Heart right ventricle (tissue), 16 donors: Measurements from ENCODE around the gene CEP112. TPM values are rescaled to one million over a fixed set of nuclear protein-coding genes. Genes with fewer than 3 reads are reported as not detected.

Source experiments
- ATAC-seq, 8 donors: fragments of 200-7000 bp; cut with Tn5 transposase; one replicate each; pipeline ENCODE4 v1.9.1; 2020; ENCODE audit warnings: mild to moderate bottlenecking in 8 of 8, moderate library complexity in 8 of 8, moderate number of reproducible peaks in 1 of 8
- DNase-seq, 2 donors: peaks; one replicate each; pipeline ENCODE4 v3.0.0-alpha.2; 2020
- H3K27ac ChIP-seq, 10 donors: fragments of 200-600 bp; sonication (generic) in 2 of 10; one replicate each; pipeline versions ENCODE4 v1.5.0 to v1.8.0; 2020 to 2022; ENCODE audit warnings: mild to moderate bottlenecking in 3 of 10
- H3K27me3 ChIP-seq, 7 donors: fragments of 200-600 bp; one replicate each; pipeline ENCODE4 v1.8.0; 2021 to 2022; ENCODE audit warnings: mild to moderate bottlenecking in 2 of 7
- H3K36me3 ChIP-seq, 9 donors: fragments of 200-600 bp; sonication (generic) in 1 of 9; one replicate each; pipeline versions ENCODE4 v1.5.0 to v1.8.0; 2020 to 2022; ENCODE audit warnings: mild to moderate bottlenecking in 2 of 9
- H3K4me1 ChIP-seq, 9 donors: fragments of 200-600 bp; sonication (generic) in 1 of 9; one replicate each; pipeline versions ENCODE4 v1.5.0 to v1.8.0; 2020 to 2022; ENCODE audit warnings: mild to moderate bottlenecking in 4 of 9
- H3K4me3 ChIP-seq, 10 donors: fragments of 200-600 bp; sonication (generic) in 2 of 10; one replicate each; pipeline versions ENCODE4 v1.5.0 to v1.8.0; 2020 to 2022; ENCODE audit warnings: mild to moderate bottlenecking in 7 of 10, moderate library complexity in 2 of 10
- H3K9me3 ChIP-seq, 11 donors: fragments of 200-600 bp in 10 of 11; sonication (generic) in 2 of 11; one replicate each; pipeline versions ENCODE4 v1.5.0 to v1.8.0; 2013 to 2022; ENCODE audit warnings: mild to moderate bottlenecking in 2 of 11, control low read depth in 1 of 11, moderate library complexity in 1 of 11
- WGBS, 2 donors: extraction: QIAGEN DNeasy Blood & Tissue Kit; methylation state at CpG; one replicate each; pipeline ENCODE4 v1.1.7; 2013; ENCODE audit warnings: inconsistent platforms in 1 of 2; 5-methylcytosine and 5-hydroxymethylcytosine counted together
- intact Hi-C, 10 donors: fragments of 100-400 bp; cut with DNase I; formaldehyde crosslinking; loops; one replicate each; pipeline versions ENCODE4 v1.11.1 to v1.14.2; 2022
- long read RNA-seq, 3 donors: library from polyadenylated mRNA; unstranded; transcript quantifications; one replicate each; pipeline ENCODE4 v2.0.0, GENCODE V29; 2020 to 2021
- polyA plus RNA-seq, 2 donors: library from polyadenylated mRNA; stranded (reverse); fragments of 200-250 nt; gene quantifications; one replicate each; pipeline ENCODE4 v1.2.3, GENCODE V29; 2013
- total RNA-seq, 10 donors: library from RNA; stranded (reverse); fragmentation: NEBNext Ultra II Directional in 3 of 10; extraction: Animal tissue kit (Norgen Biotek cat#: 25700) in 3 of 10; gene quantifications; one replicate each; pipeline versions ENCODE4 v1.2.1 to v1.2.4, GENCODE V29; 2021 to 2023
- TF ChIP-seq, protein P1 (sequence below), 9 donors: fragments of 200-600 bp; sonication (generic) in 2 of 9; IDR thresholded peaks; one replicate each; pipeline versions ENCODE4 v1.5.0 to v1.8.0; 2021 to 2022; ENCODE audit warnings: antibody characterized with exemption in 9 of 9, mild to moderate bottlenecking in 5 of 9, moderate library complexity in 1 of 9
- donor health status: Arrhythmogenic right ventricular cardiomyopathy.
- donor health status: ischemic (EF 13 %, LVEDD 7.1; RV severe dilation, severe dysfunction).
- donor health status: healthy with polysubstance abuse.
- donor health status: DM: no; HTN: yes; CAD: no.
- donor health status: DM: no; HTN: no; CAD: no.
- donor health status: ischemic (EF 25% LVEDD 6.9; RV normal size, moderate dysfunction).
- donor health status: ischemic (EF 25% LVEDD 5.7; RV mildly dilated, moderate dysfunction).
- donor health status: healthy.
- donor health status: DM: yes; HTN: yes; CAD: no.
- donor health status: Ischemic cardiomyopathy.
- donor health status: ischemic (EF 35%, LVEDD 5.7; RV mildly dilated, moderate dysfunction).
- donor health status: nonischemic (EF 11% LVEDD 7.7; RV severe dilation, severe dysfunction).
- donor health status: DM: yes; HTN: yes; CAD: no.
- donor health status: PGD.
- donor health status: ischemic (EF 29% LVEDD 5.4; RV normal size, mild dysfunction).
- donor health status: nonischemic (EF 23%, LVEDD 6.1; RV moderate dilation, normal function).

Gene CEP112
- total RNA-seq = 10 to 100 TPM; 14.6 to 28.5 (median 16.3) TPM
- 10 to 100 TPM in 1 of 2 donors, 1 to 10 TPM in 1; 6.7 to 30.0 TPM for polyA plus RNA-seq
- long read RNA-seq, donor 1, partial matches to known transcripts = 5 of 38 reads
- long read RNA-seq, donor 1, other reads (novel, unspliced or antisense) = 26 of 38 reads
- long read RNA-seq, donor 2, transcript CEP112-203 (27 exons, 3,392 nt) = major isoform, 5 of 46 reads
- long read RNA-seq, donor 2, transcript CEP112-202 (27 exons, 3,517 nt) = major isoform, 5 of 46 reads
- long read RNA-seq, donor 2, partial matches to known transcripts = 15 of 46 reads
- long read RNA-seq, donor 2, other reads (novel, unspliced or antisense) = 20 of 46 reads
- long read RNA-seq, donor 3, partial matches to known transcripts = 24 of 53 reads
- long read RNA-seq, donor 3, other reads (novel, unspliced or antisense) = 23 of 53 reads

DNA sequence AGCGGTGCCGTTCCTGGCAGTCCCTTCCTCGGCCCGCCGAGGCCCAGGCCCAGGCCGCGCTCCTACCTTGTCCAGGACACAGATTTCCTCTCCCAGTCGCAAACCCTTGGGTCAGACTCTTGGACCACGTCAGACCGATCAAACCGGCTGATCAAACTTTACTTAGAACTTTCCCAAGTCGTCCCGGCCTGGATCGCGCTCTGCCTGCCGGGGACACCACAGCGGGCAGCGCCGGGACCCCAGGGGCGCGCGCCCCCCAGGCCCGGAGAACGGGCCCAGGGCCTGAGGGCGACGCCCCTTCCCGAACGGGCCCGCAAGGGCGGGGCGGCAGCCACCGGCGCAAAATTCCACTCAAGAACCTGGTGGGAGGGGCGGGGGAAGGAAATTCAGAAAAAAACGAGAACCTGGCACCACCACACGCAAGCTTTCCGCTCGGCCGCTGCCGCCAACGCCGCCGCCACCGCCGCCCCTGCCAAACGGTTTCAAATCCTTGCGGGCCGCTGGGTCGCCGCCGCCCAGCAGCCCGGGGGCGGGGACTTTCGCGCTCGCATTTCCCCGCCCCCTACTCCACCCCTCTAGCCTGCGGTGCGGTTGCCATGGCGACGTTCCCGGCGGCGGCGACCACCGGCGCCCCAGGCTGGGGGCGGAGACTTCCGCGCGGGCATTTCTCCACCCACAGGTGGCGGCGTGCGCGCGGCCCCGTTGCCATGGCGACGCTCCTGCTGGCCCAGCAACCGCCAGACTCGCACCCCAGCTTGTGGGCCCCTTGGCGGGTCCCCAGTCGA, at the start of gene CEP112:
Gene CEP112 (minus strand): TSS at position 541 of the 785 bp plus-strand sequence.
- TF ChIP-seq, protein P1, sequence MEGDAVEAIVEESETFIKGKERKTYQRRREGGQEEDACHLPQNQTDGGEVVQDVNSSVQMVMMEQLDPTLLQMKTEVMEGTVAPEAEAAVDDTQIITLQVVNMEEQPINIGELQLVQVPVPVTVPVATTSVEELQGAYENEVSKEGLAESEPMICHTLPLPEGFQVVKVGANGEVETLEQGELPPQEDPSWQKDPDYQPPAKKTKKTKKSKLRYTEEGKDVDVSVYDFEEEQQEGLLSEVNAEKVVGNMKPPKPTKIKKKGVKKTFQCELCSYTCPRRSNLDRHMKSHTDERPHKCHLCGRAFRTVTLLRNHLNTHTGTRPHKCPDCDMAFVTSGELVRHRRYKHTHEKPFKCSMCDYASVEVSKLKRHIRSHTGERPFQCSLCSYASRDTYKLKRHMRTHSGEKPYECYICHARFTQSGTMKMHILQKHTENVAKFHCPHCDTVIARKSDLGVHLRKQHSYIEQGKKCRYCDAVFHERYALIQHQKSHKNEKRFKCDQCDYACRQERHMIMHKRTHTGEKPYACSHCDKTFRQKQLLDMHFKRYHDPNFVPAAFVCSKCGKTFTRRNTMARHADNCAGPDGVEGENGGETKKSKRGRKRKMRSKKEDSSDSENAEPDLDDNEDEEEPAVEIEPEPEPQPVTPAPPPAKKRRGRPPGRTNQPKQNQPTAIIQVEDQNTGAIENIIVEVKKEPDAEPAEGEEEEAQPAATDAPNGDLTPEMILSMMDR (IDR thresholded peaks at IDR 0.05) = peak in 3 of 9 donors; percentile 20 to 38 (median 29)
- no peaks in the 10 kb centered on the region for H3K9me3 ChIP-seq
- H3K4me3 ChIP-seq = peak within 1 kb of the TSS; percentile 12 to 94 (median 83)
- H3K4me1 ChIP-seq = peaks cover 0 to 39% (median 21%) of the 10 kb centered on the region in 9 donors
- ATAC-seq (peak; percentile 88 to 96 (median 92)), DNase-seq (peak; percentile 75 to 84)
- 1% methylated on average over 83 of the region's 83 CpGs for WGBS, 2 donors
- peak within 1 kb of the TSS; percentile 69 to 91 (median 81) for H3K27ac ChIP-seq
- H3K27me3 ChIP-seq = no peaks in the 10 kb centered on the region
- H3K36me3 ChIP-seq = no peaks in the 10 kb centered on the region
- intact Hi-C loops = loop anchor here in 1 of 10 donors (10.0 kb wide), 1 partner anchor 713 kb away; no protein-coding TSS in a partner anchor

DNA sequence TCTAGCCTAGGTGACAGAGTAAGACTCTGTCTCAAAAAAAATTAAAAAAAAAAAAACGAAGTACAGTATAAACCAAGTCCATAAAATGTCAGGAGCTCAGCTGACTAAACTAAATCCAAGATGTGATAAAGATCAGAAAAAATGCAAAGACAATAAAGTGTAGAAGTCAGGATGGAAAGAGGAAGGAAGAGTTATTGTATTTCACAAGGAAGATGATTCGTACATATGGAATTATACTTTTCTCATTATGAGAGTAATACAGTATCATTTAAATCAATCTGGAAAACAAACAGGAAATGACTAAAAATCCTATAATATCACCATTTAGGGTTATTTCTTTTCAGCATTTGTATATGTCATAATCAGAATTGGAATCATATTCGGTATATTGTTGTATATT, 48.7 kb upstream of the CEP112 start:
- 49 to 71% methylated on average over 3 of the region's 3 CpGs for WGBS, 2 donors
- intact Hi-C loops = no loop called here
- H3K27ac ChIP-seq = no peak overlapping the region

DNA sequence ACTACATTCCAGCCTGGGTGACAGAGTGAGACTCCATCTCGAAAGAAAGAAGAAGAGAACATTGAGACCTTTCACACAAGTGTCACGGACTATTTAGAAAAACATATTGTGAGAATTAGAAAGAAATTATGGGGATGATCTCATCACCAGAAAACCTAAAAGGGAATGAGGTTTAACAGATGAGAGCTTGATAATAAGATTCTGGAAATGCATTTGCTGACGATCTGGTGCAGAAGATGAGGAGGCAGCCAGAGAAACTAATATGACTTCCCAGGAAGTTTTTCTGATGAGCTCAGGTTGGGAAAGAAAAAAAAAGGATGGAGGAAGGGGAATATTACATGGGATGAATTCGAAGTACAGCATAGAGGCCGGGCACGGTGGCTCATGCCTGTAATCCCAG, 48.1 kb upstream of the CEP112 start:
- Histone ChIP-seq H3K36me3 (no peaks in the 10 kb centered on the region), H3K9me3 (no peaks in the 10 kb centered on the region), H3K27me3 (no peaks in the 10 kb centered on the region), H3K4me1 (no peaks in the 10 kb centered on the region), H3K4me3 (no peak overlapping the region), H3K27ac (no peak overlapping the region)
- WGBS, 2 donors = 90 to 92% methylated on average over 6 of the region's 6 CpGs
- ATAC-seq = no peak
- DNase-seq = no peak
- TF ChIP-seq, protein P1 (IDR thresholded peaks at IDR 0.05) = no peak
- intact Hi-C loops = no loop called here

More for the DNA sequence above, 48.7 kb upstream of the CEP112 start:
- Histone ChIP-seq H3K4me1 (no peaks in the 10 kb centered on the region), H3K27me3 (no peaks in the 10 kb centered on the region), H3K9me3 (no peaks in the 10 kb centered on the region), H3K36me3 (no peaks in the 10 kb centered on the region), H3K4me3 (no peak overlapping the region)
- no peak for DNase-seq
- ATAC-seq = no peak
- TF ChIP-seq, protein P1 (IDR thresholded peaks at IDR 0.05) = no peak

DNA sequence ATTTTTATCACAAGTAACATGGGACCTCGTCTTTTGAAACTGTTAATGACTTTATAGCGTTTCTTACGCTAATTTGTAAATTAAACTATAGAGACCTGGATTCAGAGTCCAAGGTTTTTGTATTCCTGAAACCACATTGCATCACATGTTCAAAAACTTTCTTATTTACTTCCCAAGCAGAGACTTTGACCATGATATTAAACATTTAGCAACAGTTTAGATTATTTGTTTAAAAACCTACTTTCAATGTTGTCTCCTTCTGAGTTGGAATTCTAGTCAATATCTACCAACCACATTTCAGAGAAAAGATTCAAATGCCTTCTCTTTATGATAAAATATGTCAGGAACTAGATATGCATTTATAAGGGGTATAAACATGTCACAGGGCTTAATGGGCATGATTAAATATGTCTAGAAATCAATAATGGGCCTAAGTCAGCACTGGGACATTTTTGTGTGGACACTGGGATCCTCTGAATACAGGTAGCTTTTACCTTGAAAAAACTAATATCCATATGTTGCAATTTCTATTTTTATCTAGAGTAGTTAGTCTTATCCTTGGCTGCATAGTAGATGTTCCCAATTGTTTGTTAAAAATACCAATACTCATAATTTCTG, 43.6 kb upstream of the CEP112 start:
- TF ChIP-seq, protein P1 (IDR thresholded peaks at IDR 0.05) = no peak
- Histone ChIP-seq H3K4me3 (no peak overlapping the region), H3K4me1 (no peaks in the 10 kb centered on the region), H3K9me3 (no peaks in the 10 kb centered on the region), H3K27me3 (no peaks in the 10 kb centered on the region), H3K36me3 (no peaks in the 10 kb centered on the region), H3K27ac (no peak overlapping the region)
- no peak for ATAC-seq
- intact Hi-C loops = loop anchor here in 2 of 10 donors (2.0 to 10.0 kb wide), 2 partner anchors 13 to 659 kb away; no protein-coding TSS in a partner anchor
- no peak for DNase-seq
- 95 to 96% methylated on average over 3 of the region's 3 CpGs for WGBS, 2 donors
